ENCODE results near the gene STARD9. TPM values are rescaled to one million over a fixed set of nuclear protein-coding genes. Genes with fewer than 3 reads are reported as not detected.

The STARD9 gene
- total RNA-seq, 1 experiment from 2014 or later = 5.0 TPM

DNA sequence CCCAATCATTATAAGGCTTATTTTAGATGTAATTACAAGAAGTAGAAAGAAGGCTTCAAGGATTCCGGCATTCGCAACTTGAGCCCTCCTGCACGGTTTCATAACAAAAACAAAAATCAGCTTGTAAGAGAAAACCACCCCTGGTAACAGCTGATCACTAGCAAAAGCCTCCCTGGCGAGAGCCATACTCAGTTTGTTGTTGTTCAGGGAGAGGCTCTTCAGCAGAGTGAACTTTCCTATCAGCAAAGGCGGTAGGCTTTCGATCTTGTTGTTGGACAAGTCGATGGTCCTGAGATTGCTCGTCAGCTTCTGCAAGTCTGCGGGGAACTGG is 27.5 kb upstream of the STARD9 start:
- no TSS peak for BruUV-seq (replicated peaks)

DNA sequence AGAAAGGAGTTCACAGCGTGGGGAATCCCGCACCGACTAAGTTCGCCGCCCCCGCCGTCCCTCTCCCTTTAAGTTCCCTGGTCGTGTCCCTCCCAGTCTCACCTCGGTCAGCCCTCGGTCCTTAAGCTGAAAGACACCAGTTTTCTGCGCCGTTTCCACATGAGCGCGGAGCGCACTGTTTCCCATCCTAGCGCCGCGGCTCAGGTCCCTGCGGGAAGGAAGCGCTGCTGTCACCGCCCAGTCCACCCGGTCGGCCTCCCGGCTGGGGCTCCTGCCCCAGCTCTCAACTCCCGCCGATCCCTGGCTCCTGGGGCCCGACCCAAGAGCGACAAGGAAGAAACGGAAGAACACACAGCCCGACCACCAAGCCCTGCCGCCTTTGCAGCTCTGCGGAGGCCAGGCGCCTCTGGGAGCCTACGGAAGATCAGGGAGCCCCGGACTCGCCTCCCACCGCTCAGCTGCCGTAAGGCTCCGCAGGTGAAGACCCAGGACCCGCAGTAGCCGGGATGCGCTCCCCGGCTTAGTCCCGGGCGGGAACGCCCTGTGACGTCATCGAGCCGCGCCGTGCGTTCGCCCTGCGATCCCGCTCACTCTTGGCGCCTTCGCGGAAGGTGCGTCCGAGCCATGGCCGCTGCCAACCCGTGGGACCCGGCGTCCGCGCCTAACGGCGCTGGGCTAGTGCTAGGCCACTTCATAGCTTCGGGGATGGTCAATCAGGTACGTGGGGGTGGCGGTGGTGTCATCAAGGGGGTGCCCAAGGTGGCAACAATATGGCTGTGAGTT is 27.0 kb upstream of the STARD9 start, which contains the start of the genes HAUS2 and LRRC57:
Gene HAUS2 (plus strand): TSS at position 590 of the 783 bp plus-strand sequence. CDS start 35 bp downstream, at position 625.
Gene LRRC57 (minus strand): TSS at position 545 of the 783 bp plus-strand sequence. CDS start 359 bp downstream, at position 186.
- peaks cover 60% of the 10 kb centered on the region for H3K79me2 ChIP-seq (ENCODE audit: insufficient read depth, low read length)
- RAD21 ChIA-PET (ENCODE audit: low non-redundant PET in 1 of 2, low total read pairs in 2 of 2, uncharacterized antibody in 2 of 2, unreplicated experiment in 2 of 2) = no interaction called here
- intact Hi-C loops (cut with micrococcal nuclease) = no loop called here
- TF ChIP-seq ELF1 (IDR thresholded peaks at IDR 0.05; ENCODE audit: borderline replicate concordance, low read depth) (0 out of 2 replicates have a peak, but pooled peaks have one; percentile 31), POLR2AphosphoS5 (IDR thresholded peaks at IDR 0.05; ENCODE audit: low read depth, low read length) (peak; percentile 98), EZH2 (IDR thresholded peaks at IDR 0.05) (no peak), EGR1 (IDR thresholded peaks at IDR 0.05; ENCODE audit: low read depth) (0 out of 2 replicates have a peak, but pooled peaks have one; percentile 19), SP1 (IDR thresholded peaks at IDR 0.05; ENCODE audit: low read depth) (peak; percentile 66), TCF7L2 (IDR thresholded peaks at IDR 0.05; ENCODE audit: borderline replicate concordance, extremely low read depth, insufficient read depth, insufficient read length) (no peak), CEBPB (IDR thresholded peaks at IDR 0.05; ENCODE audit: low read depth) (no peak), ZFX (IDR thresholded peaks at IDR 0.05) (peak; percentile 62; the same call in 1 of the 2 replicates)
- TF ChIP-seq, protein P1, sequence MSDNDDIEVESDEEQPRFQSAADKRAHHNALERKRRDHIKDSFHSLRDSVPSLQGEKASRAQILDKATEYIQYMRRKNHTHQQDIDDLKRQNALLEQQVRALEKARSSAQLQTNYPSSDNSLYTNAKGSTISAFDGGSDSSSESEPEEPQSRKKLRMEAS (IDR thresholded peaks at IDR 0.05) = peak; percentile 82
- TF ChIP-seq, protein P2, sequence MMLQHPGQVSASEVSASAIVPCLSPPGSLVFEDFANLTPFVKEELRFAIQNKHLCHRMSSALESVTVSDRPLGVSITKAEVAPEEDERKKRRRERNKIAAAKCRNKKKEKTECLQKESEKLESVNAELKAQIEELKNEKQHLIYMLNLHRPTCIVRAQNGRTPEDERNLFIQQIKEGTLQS (IDR thresholded peaks at IDR 0.05) = no peak
- TF ChIP-seq, protein P3, sequence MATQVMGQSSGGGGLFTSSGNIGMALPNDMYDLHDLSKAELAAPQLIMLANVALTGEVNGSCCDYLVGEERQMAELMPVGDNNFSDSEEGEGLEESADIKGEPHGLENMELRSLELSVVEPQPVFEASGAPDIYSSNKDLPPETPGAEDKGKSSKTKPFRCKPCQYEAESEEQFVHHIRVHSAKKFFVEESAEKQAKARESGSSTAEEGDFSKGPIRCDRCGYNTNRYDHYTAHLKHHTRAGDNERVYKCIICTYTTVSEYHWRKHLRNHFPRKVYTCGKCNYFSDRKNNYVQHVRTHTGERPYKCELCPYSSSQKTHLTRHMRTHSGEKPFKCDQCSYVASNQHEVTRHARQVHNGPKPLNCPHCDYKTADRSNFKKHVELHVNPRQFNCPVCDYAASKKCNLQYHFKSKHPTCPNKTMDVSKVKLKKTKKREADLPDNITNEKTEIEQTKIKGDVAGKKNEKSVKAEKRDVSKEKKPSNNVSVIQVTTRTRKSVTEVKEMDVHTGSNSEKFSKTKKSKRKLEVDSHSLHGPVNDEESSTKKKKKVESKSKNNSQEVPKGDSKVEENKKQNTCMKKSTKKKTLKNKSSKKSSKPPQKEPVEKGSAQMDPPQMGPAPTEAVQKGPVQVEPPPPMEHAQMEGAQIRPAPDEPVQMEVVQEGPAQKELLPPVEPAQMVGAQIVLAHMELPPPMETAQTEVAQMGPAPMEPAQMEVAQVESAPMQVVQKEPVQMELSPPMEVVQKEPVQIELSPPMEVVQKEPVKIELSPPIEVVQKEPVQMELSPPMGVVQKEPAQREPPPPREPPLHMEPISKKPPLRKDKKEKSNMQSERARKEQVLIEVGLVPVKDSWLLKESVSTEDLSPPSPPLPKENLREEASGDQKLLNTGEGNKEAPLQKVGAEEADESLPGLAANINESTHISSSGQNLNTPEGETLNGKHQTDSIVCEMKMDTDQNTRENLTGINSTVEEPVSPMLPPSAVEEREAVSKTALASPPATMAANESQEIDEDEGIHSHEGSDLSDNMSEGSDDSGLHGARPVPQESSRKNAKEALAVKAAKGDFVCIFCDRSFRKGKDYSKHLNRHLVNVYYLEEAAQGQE (IDR thresholded peaks at IDR 0.05; ENCODE audit: low read depth) = no peak

More for the DNA sequence above, 27.5 kb upstream of the STARD9 start:
- Histone ChIP-seq H4K20me1 (ENCODE audit: insufficient read depth) (no peaks in the 10 kb centered on the region), H2AFZ (ENCODE audit: low read depth, low read length, poor library complexity, severe bottlenecking) (no peak overlapping the region), H3K9me2 (ENCODE audit: insufficient read depth) (no peaks in the 10 kb centered on the region), H3K36me3 (ENCODE audit: control insufficient read depth in 1 of 2, insufficient read depth in 2 of 2, low read length in 2 of 2) (peaks cover 8 to 11% of the 10 kb centered on the region in 2 experiments), H3K4me3 (replicated peaks in 1 of 2; ENCODE audit: low read depth in 1 of 2, low read length in 2 of 2) (peak overlapping the region; percentile 77 to 99), H3K9me3 (ENCODE audit: control insufficient read depth in 1 of 2, insufficient read depth in 1 of 2, low read depth in 1 of 2, low read length in 2 of 2) (no peaks in the 10 kb centered on the region), H3K4me2 (ENCODE audit: low read length) (peak overlapping the region; percentile 92), H3K27me3 (ENCODE audit: insufficient read depth, low read length) (no peaks in the 10 kb centered on the region), H3K9ac (ENCODE audit: low read length) (peak overlapping the region; percentile 99), H3K27ac (ENCODE audit: low read depth, low read length) (peak overlapping the region; percentile 83), H3K4me1 (ENCODE audit: control insufficient read depth in 1 of 2, insufficient read depth in 2 of 2, low read length in 2 of 2) (peaks cover 9 to 17% of the 10 kb centered on the region in 2 experiments), H3K79me2 (ENCODE audit: insufficient read depth, low read length) (peaks cover 55% of the 10 kb centered on the region)
- intact Hi-C loops (cut with micrococcal nuclease) = no loop called here
- CTCF ChIA-PET = no interaction called here
- POLR2A ChIA-PET = interaction anchor here (1.3 kb wide), 1 partner anchor 9 kb away, joined by 4 read pairs; no protein-coding TSS in a partner anchor
- TF ChIP-seq RAD21 (IDR thresholded peaks at IDR 0.05; ENCODE audit: low read depth) (no peak), POLR2AphosphoS5 (IDR thresholded peaks at IDR 0.05; ENCODE audit: low read depth, low read length) (no peak), SRF (IDR thresholded peaks at IDR 0.05; ENCODE audit: low read depth) (no peak), TCF7L2 (IDR thresholded peaks at IDR 0.05; ENCODE audit: borderline replicate concordance, extremely low read depth, insufficient read depth, insufficient read length) (no peak), POLR2A (IDR thresholded peaks at IDR 0.05; ENCODE audit: borderline replicate concordance, extremely low read depth, insufficient read depth, insufficient read length) (no peak)
- DNase-seq (ENCODE audit: low read depth, low spot score) (no peak), ATAC-seq (no peak)
- RAD21 ChIA-PET (ENCODE audit: low non-redundant PET in 1 of 2, low total read pairs in 2 of 2, uncharacterized antibody in 2 of 2, unreplicated experiment in 2 of 2) = no interaction called here

More for the DNA sequence above, 27.0 kb upstream of the STARD9 start, which contains the start of the genes HAUS2 and LRRC57:
- Histone ChIP-seq H3K4me3 (replicated peaks in 1 of 2; ENCODE audit: low read depth in 1 of 2, low read length in 2 of 2) (peak within 1 kb of the TSS; percentile 77 to 99), H3K27me3 (ENCODE audit: insufficient read depth, low read length) (no peaks in the 10 kb centered on the region), H3K4me2 (ENCODE audit: low read length) (peak within 1 kb of the TSS; percentile 92), H3K36me3 (ENCODE audit: control insufficient read depth in 1 of 2, insufficient read depth in 2 of 2, low read length in 2 of 2) (peaks cover 8 to 9% of the 10 kb centered on the region in 2 experiments), H3K9ac (ENCODE audit: low read length) (peak within 1 kb of the TSS; percentile 99), H3K27ac (ENCODE audit: low read depth, low read length) (peak within 1 kb of the TSS; percentile 83), H3K4me1 (ENCODE audit: control insufficient read depth in 1 of 2, insufficient read depth in 2 of 2, low read length in 2 of 2) (peaks cover 9 to 17% of the 10 kb centered on the region in 2 experiments), H4K20me1 (ENCODE audit: insufficient read depth) (peaks cover under 1% of the 10 kb centered on the region; the same call in 1 of the 2 replicates), H3K9me3 (ENCODE audit: control insufficient read depth in 1 of 2, insufficient read depth in 1 of 2, low read depth in 1 of 2, low read length in 2 of 2) (no peaks in the 10 kb centered on the region), H2AFZ (ENCODE audit: low read depth, low read length, poor library complexity, severe bottlenecking) (peak within 1 kb of the TSS; percentile 23), H3K9me2 (ENCODE audit: insufficient read depth) (no peaks in the 10 kb centered on the region)
- BruUV-seq (replicated peaks) = TSS peak; percentile 68
- ATAC-seq = peak; percentile 91
- DNase-seq (ENCODE audit: low read depth, low spot score) = peak; percentile 72
- ChIA-PET CTCF (no interaction called here), POLR2A (interaction anchor here (1.3 kb wide), 1 partner anchor 9 kb away, joined by 4 read pairs; no protein-coding TSS in a partner anchor)
